HEK293 (cell line): ENCODE data around the gene ZBTB5.

Experiments used
- MEIS1 ChIP-seq: sonication (generic); formaldehyde crosslinking; IDR thresholded peaks from 2 replicates; pipeline ENCODE4 v1.8.1; 2022; ENCODE audit warnings: missing genetic modification reagents, mild to moderate bottlenecking, borderline replicate concordance
- ZBTB8A ChIP-seq: fragments of 450-650 bp; formaldehyde crosslinking; IDR thresholded peaks from 2 replicates; pipeline ENCODE4 v1.5.1; 2016; ENCODE audit warnings: missing biosample characterization, missing genetic modification characterization
- ZFP41 ChIP-seq: fragments of 450-650 bp; formaldehyde crosslinking; IDR thresholded peaks from 2 replicates; pipeline ENCODE4 v1.5.1; 2016; ENCODE audit warnings: missing biosample characterization, missing genetic modification characterization, borderline replicate concordance
- ZNF24 ChIP-seq: fragments of 450-650 bp; formaldehyde crosslinking; IDR thresholded peaks from 2 replicates; pipeline ENCODE4 v1.5.1; 2016; ENCODE audit warnings: missing biosample characterization, missing genetic modification characterization
- ZNF501 ChIP-seq: fragments of 450-650 bp; formaldehyde crosslinking; IDR thresholded peaks from 2 replicates; pipeline ENCODE4 v1.5.1; 2016; ENCODE audit warnings: missing biosample characterization, missing genetic modification characterization
- ZNF558 ChIP-seq: fragments of 450-650 bp; formaldehyde crosslinking; IDR thresholded peaks from 2 replicates; pipeline ENCODE4 v1.5.1; 2016; ENCODE audit warnings: missing biosample characterization, missing genetic modification characterization
- ZNF664 ChIP-seq: fragments of 450-650 bp; formaldehyde crosslinking; IDR thresholded peaks from 2 replicates; pipeline ENCODE4 v1.5.1; 2016; ENCODE audit warnings: missing biosample characterization, missing genetic modification characterization
- ZSCAN23 ChIP-seq: fragments of 450-650 bp; formaldehyde crosslinking; IDR thresholded peaks from 2 replicates; pipeline ENCODE4 v1.5.1; 2016; ENCODE audit warnings: missing biosample characterization, missing genetic modification characterization
- TF ChIP-seq, protein P1 (sequence below): fragments of 450-650 bp; formaldehyde crosslinking; IDR thresholded peaks from 2 replicates; pipeline ENCODE4 v1.5.1; 2016; ENCODE audit warnings: missing biosample characterization, missing genetic modification characterization
- TF ChIP-seq, protein P2 (sequence below): fragments of 450-650 bp; formaldehyde crosslinking; IDR thresholded peaks from 2 replicates; pipeline ENCODE4 v1.5.0; 2017; ENCODE audit warnings: missing biosample characterization, missing genetic modification characterization, borderline replicate concordance
- TF ChIP-seq, protein P3 (sequence below): fragments of 450-650 bp; formaldehyde crosslinking; conservative IDR thresholded peaks from 2 replicates; pipeline ENCODE4 v1.5.1; 2016; ENCODE audit warnings: low read depth, missing biosample characterization, missing genetic modification characterization
- TF ChIP-seq, protein P4 (sequence below): fragments of 450-650 bp; formaldehyde crosslinking; IDR thresholded peaks from 2 replicates; pipeline ENCODE4 v1.5.1; 2016; ENCODE audit warnings: missing biosample characterization, missing genetic modification characterization

DNA sequence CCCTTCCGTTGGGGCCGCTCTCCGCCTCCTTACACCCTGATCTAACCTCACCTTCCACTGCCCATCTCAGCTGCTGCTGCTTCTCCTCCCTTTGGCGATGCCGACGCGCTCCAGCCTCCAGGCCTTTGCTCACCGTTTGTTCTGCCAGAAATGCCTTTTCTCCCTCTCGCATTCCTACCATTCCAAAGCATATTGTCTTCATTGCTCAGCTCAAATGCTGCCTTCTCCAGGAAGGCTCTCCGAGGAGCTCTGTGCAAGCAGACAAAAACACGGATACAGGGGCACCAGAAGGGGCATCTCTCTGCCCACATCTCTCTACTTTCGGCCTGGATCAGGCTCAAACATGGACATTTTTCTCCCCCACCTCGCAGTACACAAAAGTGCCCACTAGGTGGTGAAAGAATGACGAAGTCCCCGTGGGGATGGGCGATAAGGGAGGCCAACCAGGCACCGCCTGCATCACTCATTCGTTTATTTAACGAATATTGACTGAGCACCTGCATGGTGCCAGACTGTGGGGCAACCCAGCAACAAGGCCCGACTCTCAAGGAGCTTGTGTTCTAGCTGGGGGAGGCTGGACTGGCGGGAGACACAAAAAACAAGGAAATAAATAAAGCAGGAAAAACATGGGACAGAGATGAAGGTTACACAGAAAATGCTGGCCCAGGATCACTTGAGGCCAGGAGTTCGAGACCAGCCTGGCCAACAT lies 50.1 kb downstream of the ZBTB5 start:
- TF ChIP-seq, protein P1, sequence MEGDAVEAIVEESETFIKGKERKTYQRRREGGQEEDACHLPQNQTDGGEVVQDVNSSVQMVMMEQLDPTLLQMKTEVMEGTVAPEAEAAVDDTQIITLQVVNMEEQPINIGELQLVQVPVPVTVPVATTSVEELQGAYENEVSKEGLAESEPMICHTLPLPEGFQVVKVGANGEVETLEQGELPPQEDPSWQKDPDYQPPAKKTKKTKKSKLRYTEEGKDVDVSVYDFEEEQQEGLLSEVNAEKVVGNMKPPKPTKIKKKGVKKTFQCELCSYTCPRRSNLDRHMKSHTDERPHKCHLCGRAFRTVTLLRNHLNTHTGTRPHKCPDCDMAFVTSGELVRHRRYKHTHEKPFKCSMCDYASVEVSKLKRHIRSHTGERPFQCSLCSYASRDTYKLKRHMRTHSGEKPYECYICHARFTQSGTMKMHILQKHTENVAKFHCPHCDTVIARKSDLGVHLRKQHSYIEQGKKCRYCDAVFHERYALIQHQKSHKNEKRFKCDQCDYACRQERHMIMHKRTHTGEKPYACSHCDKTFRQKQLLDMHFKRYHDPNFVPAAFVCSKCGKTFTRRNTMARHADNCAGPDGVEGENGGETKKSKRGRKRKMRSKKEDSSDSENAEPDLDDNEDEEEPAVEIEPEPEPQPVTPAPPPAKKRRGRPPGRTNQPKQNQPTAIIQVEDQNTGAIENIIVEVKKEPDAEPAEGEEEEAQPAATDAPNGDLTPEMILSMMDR (tag by site-specific recombination) = peak; percentile 61
- TF ChIP-seq ZNF664 = peak; percentile 97
- no peak for TF ChIP-seq ZNF501 (tag by site-specific recombination)
- TF ChIP-seq ZBTB8A (tag by site-specific recombination) = peak; percentile 36; the same call in 1 of the 2 replicates
- peak; percentile 97 for TF ChIP-seq ZNF24 (tag by site-specific recombination)
- no peak for TF ChIP-seq MEIS1
- TF ChIP-seq, protein P2, sequence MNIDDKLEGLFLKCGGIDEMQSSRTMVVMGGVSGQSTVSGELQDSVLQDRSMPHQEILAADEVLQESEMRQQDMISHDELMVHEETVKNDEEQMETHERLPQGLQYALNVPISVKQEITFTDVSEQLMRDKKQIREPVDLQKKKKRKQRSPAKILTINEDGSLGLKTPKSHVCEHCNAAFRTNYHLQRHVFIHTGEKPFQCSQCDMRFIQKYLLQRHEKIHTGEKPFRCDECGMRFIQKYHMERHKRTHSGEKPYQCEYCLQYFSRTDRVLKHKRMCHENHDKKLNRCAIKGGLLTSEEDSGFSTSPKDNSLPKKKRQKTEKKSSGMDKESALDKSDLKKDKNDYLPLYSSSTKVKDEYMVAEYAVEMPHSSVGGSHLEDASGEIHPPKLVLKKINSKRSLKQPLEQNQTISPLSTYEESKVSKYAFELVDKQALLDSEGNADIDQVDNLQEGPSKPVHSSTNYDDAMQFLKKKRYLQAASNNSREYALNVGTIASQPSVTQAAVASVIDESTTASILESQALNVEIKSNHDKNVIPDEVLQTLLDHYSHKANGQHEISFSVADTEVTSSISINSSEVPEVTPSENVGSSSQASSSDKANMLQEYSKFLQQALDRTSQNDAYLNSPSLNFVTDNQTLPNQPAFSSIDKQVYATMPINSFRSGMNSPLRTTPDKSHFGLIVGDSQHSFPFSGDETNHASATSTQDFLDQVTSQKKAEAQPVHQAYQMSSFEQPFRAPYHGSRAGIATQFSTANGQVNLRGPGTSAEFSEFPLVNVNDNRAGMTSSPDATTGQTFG (tag by site-specific recombination) = no peak
- TF ChIP-seq ZSCAN23 (tag by site-specific recombination) = no peak
- TF ChIP-seq ZFP41 = no peak
- TF ChIP-seq, protein P3, sequence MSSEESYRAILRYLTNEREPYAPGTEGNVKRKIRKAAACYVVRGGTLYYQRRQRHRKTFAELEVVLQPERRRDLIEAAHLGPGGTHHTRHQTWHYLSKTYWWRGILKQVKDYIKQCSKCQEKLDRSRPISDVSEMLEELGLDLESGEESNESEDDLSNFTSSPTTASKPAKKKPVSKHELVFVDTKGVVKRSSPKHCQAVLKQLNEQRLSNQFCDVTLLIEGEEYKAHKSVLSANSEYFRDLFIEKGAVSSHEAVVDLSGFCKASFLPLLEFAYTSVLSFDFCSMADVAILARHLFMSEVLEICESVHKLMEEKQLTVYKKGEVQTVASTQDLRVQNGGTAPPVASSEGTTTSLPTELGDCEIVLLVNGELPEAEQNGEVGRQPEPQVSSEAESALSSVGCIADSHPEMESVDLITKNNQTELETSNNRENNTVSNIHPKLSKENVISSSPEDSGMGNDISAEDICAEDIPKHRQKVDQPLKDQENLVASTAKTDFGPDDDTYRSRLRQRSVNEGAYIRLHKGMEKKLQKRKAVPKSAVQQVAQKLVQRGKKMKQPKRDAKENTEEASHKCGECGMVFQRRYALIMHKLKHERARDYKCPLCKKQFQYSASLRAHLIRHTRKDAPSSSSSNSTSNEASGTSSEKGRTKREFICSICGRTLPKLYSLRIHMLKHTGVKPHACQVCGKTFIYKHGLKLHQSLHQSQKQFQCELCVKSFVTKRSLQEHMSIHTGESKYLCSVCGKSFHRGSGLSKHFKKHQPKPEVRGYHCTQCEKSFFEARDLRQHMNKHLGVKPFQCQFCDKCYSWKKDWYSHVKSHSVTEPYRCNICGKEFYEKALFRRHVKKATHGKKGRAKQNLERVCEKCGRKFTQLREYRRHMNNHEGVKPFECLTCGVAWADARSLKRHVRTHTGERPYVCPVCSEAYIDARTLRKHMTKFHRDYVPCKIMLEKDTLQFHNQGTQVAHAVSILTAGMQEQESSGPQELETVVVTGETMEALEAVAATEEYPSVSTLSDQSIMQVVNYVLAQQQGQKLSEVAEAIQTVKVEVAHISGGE (tag by site-specific recombination) = peak; percentile 75; the same call in 1 of the 2 replicates
- TF ChIP-seq, protein P4, sequence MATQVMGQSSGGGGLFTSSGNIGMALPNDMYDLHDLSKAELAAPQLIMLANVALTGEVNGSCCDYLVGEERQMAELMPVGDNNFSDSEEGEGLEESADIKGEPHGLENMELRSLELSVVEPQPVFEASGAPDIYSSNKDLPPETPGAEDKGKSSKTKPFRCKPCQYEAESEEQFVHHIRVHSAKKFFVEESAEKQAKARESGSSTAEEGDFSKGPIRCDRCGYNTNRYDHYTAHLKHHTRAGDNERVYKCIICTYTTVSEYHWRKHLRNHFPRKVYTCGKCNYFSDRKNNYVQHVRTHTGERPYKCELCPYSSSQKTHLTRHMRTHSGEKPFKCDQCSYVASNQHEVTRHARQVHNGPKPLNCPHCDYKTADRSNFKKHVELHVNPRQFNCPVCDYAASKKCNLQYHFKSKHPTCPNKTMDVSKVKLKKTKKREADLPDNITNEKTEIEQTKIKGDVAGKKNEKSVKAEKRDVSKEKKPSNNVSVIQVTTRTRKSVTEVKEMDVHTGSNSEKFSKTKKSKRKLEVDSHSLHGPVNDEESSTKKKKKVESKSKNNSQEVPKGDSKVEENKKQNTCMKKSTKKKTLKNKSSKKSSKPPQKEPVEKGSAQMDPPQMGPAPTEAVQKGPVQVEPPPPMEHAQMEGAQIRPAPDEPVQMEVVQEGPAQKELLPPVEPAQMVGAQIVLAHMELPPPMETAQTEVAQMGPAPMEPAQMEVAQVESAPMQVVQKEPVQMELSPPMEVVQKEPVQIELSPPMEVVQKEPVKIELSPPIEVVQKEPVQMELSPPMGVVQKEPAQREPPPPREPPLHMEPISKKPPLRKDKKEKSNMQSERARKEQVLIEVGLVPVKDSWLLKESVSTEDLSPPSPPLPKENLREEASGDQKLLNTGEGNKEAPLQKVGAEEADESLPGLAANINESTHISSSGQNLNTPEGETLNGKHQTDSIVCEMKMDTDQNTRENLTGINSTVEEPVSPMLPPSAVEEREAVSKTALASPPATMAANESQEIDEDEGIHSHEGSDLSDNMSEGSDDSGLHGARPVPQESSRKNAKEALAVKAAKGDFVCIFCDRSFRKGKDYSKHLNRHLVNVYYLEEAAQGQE = no peak
- TF ChIP-seq ZNF558 (tag by site-specific recombination) = no peak
